GM12891 (cell line): Measurements from ENCODE around the gene ZCWPW2.

Experiments used
- POLR2A ChIP-seq: IDR thresholded peaks from 2 replicates; pipeline ENCODE4 v1.6.1; 2011; ENCODE audit warnings: low read depth, low read length, control low read depth
- POLR2AphosphoS5 ChIP-seq: IDR thresholded peaks from 2 replicates; pipeline ENCODE4 v1.6.1; 2011; ENCODE audit warnings: low read depth, low read length, control low read depth
- POU2F2 ChIP-seq: IDR thresholded peaks from 2 replicates; pipeline ENCODE4 v1.6.1; 2011; ENCODE audit warnings: low read depth, mild to moderate bottlenecking, control low read depth, low read length, moderate library complexity
- SPI1 ChIP-seq: IDR thresholded peaks from 2 replicates; pipeline ENCODE4 v1.6.1; 2011; ENCODE audit warnings: low read depth, low read length, control low read depth
- TAF1 ChIP-seq: IDR thresholded peaks from 2 replicates; pipeline ENCODE4 v1.6.1; 2011; ENCODE audit warnings: low read depth, low read length, control low read depth

DNA sequence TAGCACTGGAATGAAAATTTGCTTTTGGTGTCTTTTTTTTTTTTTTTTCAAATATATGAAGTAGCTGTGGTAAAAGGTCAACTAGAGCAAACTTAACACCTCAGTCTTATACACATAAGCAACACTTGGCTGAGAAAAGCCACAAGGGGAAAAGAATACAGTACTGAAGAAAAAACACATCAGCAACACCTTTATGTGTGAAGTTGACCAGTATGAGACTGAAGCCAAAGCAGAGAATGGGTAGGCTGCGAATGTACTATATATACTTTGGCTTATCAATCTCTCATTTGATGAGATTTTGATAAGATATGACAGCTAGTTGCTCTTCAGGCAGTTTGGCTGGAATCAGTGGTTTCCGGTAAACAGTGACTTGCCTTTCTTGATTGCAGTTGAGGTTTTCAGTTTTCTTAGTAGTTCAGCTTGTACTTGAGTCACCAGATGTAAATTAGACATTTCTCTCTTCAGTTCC, 22.0 kb upstream of the ZCWPW2 start:
- TF ChIP-seq POLR2A (no peak), POLR2AphosphoS5 (no peak), TAF1 (no peak), SPI1 (no peak), POU2F2 (no peak)
